Tibial nerve (tissue), 4 donors: Measurements from ENCODE around the gene HES4.

Experiments
- EP300 ChIP-seq, 2 donors: sonication (generic); formaldehyde crosslinking; IDR thresholded peaks; one replicate each; pipeline ENCODE4 v1.6.1; 2017; ENCODE audit warnings: antibody characterized with exemption in 2 of 2, mild to moderate bottlenecking in 1 of 2
- POLR2A ChIP-seq, 2 donors: fragments of 450-650 bp; IDR thresholded peaks; one replicate each; pipeline ENCODE4 v1.6.1; 2017; ENCODE audit warnings: antibody characterized with exemption in 2 of 2, mild to moderate bottlenecking in 2 of 2, moderate library complexity in 2 of 2
- TF ChIP-seq, protein P1 (sequence below), 5 experiments: fragments of 200-600 bp in 3 of 5; fragments of 450-650 bp in 2 of 5; sonication (generic) in 3 of 5; IDR thresholded peaks; one replicate each; pipeline ENCODE4 v1.5.1; 2016 to 2019; ENCODE audit warnings: antibody characterized with exemption in 5 of 5, mild to moderate bottlenecking in 3 of 5, moderate library complexity in 2 of 5

DNA sequence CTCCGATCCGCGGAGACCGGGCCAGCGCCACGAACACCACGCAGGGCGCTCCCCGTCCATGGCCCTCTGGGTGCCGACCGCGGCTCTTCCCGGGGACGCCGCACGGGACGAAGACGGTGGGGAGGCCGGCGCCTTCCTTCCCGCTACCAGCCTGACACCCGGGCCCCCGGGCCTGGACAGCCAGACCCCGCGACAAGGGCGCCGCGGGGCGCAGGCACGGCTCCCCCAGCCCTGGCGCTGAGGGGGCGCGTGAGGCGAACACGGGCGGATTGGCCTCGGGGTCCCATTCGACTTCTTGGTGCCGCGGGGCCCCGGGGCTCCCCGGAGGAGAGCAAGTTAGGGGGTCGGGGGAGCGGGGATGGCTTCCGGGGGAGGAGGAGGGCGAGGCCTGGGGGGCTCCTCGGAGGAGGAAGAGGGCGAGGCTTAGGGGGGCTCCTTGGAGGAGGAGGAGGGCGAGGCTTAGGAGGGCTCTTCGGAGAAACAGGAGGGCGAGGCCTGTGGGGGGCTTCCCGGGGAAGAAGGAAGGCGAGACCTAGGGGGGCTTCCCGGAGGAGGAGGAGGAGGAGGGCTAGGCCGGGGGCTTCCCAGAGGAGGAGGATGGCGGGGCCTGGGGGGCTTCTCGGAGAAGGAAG is 40.0 kb downstream of the HES4 start:
- TF ChIP-seq, protein P1, sequence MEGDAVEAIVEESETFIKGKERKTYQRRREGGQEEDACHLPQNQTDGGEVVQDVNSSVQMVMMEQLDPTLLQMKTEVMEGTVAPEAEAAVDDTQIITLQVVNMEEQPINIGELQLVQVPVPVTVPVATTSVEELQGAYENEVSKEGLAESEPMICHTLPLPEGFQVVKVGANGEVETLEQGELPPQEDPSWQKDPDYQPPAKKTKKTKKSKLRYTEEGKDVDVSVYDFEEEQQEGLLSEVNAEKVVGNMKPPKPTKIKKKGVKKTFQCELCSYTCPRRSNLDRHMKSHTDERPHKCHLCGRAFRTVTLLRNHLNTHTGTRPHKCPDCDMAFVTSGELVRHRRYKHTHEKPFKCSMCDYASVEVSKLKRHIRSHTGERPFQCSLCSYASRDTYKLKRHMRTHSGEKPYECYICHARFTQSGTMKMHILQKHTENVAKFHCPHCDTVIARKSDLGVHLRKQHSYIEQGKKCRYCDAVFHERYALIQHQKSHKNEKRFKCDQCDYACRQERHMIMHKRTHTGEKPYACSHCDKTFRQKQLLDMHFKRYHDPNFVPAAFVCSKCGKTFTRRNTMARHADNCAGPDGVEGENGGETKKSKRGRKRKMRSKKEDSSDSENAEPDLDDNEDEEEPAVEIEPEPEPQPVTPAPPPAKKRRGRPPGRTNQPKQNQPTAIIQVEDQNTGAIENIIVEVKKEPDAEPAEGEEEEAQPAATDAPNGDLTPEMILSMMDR (IDR thresholded peaks at IDR 0.05) = no peak
- TF ChIP-seq EP300 (IDR thresholded peaks at IDR 0.05) (no peak), POLR2A (IDR thresholded peaks at IDR 0.05) (no peak)
